DOHH2 (cell line): ENCODE results near the gene CLRN1.

Experiments used
- H3F3A ChIP-seq: fragments of 200-600 bp; sonication (generic), shearing (Covaris generic); 2 replicates; pipeline ENCODE4 v1.6.0; 2016; ENCODE audit warnings: antibody characterized with exemption, mild to moderate bottlenecking; ENCODE audit not compliant: control insufficient read depth, insufficient read depth
- H3K27ac ChIP-seq: fragments of 200-600 bp; sonication (generic); 2 replicates; pipeline ENCODE4 v1.5.1; 2014; ENCODE audit warnings: low read depth, mild to moderate bottlenecking, low read length, moderate library complexity
- H3K27me3 ChIP-seq: fragments of 200-600 bp; sonication (generic); 2 replicates; pipeline ENCODE4 v1.6.1; 2014; ENCODE audit warnings: mild to moderate bottlenecking, low read length, mixed read lengths; ENCODE audit not compliant: control insufficient read depth
- H3K36me3 ChIP-seq: fragments of 200-600 bp; sonication (generic); 2 replicates; pipeline ENCODE4 v1.6.1; 2014; ENCODE audit warnings: mild to moderate bottlenecking, low read length, moderate library complexity, mixed read lengths; ENCODE audit not compliant: control insufficient read depth
- H3K4me1 ChIP-seq: fragments of 200-600 bp; sonication (generic); 2 replicates; pipeline ENCODE4 v1.6.1; 2014; ENCODE audit warnings: mild to moderate bottlenecking, low read length, mixed read lengths; ENCODE audit not compliant: control insufficient read depth
- H3K4me2 ChIP-seq: fragments of 200-600 bp; sonication (generic); 2 replicates; pipeline ENCODE4 v1.6.0; 2014; ENCODE audit warnings: mild to moderate bottlenecking, low read length, moderate library complexity
- H3K4me3 ChIP-seq: fragments of 200-600 bp; sonication (generic); 2 replicates; pipeline ENCODE4 v1.5.1; 2014; ENCODE audit warnings: mild to moderate bottlenecking, low read length, mixed read lengths
- H3K79me2 ChIP-seq: fragments of 200-600 bp; sonication (generic); 2 replicates; pipeline ENCODE4 v1.6.1; 2014; ENCODE audit warnings: mild to moderate bottlenecking, low read length, mixed read lengths; ENCODE audit not compliant: control insufficient read depth
- H3K9me2 ChIP-seq: fragments of 200-600 bp; sonication (generic); replicated peaks from 2 replicates; pipeline ENCODE4 v1.6.1; 2014; ENCODE audit warnings: mild to moderate bottlenecking, low read length, mixed read lengths; ENCODE audit not compliant: control insufficient read depth
- H3K9me3 ChIP-seq: fragments of 200-600 bp; sonication (generic); 2 replicates; pipeline ENCODE4 v1.6.1; 2014; ENCODE audit warnings: antibody characterized with exemption, low read length, mixed read lengths; ENCODE audit not compliant: control insufficient read depth, insufficient read depth
- H4K20me1 ChIP-seq: fragments of 200-600 bp; sonication (generic); 2 replicates; pipeline ENCODE4 v1.6.0; 2014; ENCODE audit warnings: low read depth, mild to moderate bottlenecking, antibody characterized with exemption, low read length, moderate library complexity; ENCODE audit not compliant: control insufficient read depth, insufficient read depth
- EZH2phosphoT487 ChIP-seq: fragments of 200-600 bp; sonication (generic); IDR thresholded peaks from 2 replicates; pipeline ENCODE4 v1.6.1; 2017; ENCODE audit warnings: borderline replicate concordance, mild to moderate bottlenecking, antibody characterized with exemption, low read length, moderate library complexity, mixed read lengths
- TF ChIP-seq, protein P1 (sequence below): fragments of 200-600 bp; sonication (generic); IDR thresholded peaks from one replicate; pipeline ENCODE4 v1.5.1; 2014; ENCODE audit warnings: antibody characterized with exemption, mild to moderate bottlenecking, low read depth, low read length; ENCODE audit not compliant: poor library complexity, severe bottlenecking

CLRN1 gene

DNA sequence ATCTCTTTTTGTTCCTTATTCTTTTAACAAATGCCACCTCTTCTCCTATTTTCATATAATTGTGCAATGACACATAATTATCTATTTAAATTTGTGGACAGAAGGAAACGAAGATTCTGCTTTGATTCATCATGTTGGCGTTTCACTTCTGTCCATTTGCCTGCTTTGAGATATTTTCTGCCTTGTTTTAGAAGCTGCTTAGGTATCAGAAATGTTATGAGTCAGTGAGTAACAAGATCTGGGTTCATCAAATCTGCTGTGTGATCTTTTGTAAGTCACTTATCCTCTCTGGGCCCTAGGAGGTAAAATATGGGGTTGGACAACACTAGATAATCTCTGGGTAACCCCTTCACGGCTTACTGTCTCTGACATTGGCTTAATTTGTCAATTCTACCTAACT is 60.0 kb downstream of the CLRN1 start:
- Histone ChIP-seq H3K9me2 (no peaks in the 10 kb centered on the region), H3K4me2 (no peak overlapping the region), H3K27ac (no peak overlapping the region), H3K4me3 (no peak overlapping the region), H3K4me1 (no peaks in the 10 kb centered on the region), H4K20me1 (no peaks in the 10 kb centered on the region), H3K9me3 (no peaks in the 10 kb centered on the region), H3K79me2 (no peaks in the 10 kb centered on the region), H3F3A (no peaks in the 10 kb centered on the region), H3K27me3 (peaks cover 25% of the 10 kb centered on the region), H3K36me3 (no peaks in the 10 kb centered on the region)
- TF ChIP-seq EZH2phosphoT487, result no peak
- TF ChIP-seq, protein P1, sequence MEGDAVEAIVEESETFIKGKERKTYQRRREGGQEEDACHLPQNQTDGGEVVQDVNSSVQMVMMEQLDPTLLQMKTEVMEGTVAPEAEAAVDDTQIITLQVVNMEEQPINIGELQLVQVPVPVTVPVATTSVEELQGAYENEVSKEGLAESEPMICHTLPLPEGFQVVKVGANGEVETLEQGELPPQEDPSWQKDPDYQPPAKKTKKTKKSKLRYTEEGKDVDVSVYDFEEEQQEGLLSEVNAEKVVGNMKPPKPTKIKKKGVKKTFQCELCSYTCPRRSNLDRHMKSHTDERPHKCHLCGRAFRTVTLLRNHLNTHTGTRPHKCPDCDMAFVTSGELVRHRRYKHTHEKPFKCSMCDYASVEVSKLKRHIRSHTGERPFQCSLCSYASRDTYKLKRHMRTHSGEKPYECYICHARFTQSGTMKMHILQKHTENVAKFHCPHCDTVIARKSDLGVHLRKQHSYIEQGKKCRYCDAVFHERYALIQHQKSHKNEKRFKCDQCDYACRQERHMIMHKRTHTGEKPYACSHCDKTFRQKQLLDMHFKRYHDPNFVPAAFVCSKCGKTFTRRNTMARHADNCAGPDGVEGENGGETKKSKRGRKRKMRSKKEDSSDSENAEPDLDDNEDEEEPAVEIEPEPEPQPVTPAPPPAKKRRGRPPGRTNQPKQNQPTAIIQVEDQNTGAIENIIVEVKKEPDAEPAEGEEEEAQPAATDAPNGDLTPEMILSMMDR, result no peak

- Histone ChIP-seq H3K27me3 (peaks cover 25% of the 10 kb centered on the region), H3K4me2 (no peak overlapping the region)
- TF ChIP-seq, protein P1, result no peak
- TF ChIP-seq EZH2phosphoT487, result no peak
These were observed 60.8 kb downstream of the CLRN1 start for GRCh38 chr3:150911771-150912170.

GRCh38 chr3:150906461-150906860 is 66.1 kb downstream of the CLRN1 start:
- H3F3A ChIP-seq, result no peaks in the 10 kb centered on the region
- no peak overlapping the region for H3K27ac ChIP-seq
- peaks cover 41% of the 10 kb centered on the region for H3K27me3 ChIP-seq
- H3K36me3 ChIP-seq, result no peaks in the 10 kb centered on the region
- H3K4me2 ChIP-seq, result no peak overlapping the region
- H3K9me2 ChIP-seq, result no peaks in the 10 kb centered on the region
- TF ChIP-seq, protein P1, result no peak
- no peak for TF ChIP-seq EZH2phosphoT487
- H3K4me1 ChIP-seq, result no peaks in the 10 kb centered on the region
- H3K4me3 ChIP-seq, result no peak overlapping the region
- H4K20me1 ChIP-seq, result no peaks in the 10 kb centered on the region
- H3K9me3 ChIP-seq, result no peaks in the 10 kb centered on the region
- H3K79me2 ChIP-seq, result no peaks in the 10 kb centered on the region

More at GRCh38 chr3:150911771-150912170, 60.8 kb downstream of the CLRN1 start:
- Histone ChIP-seq H3K4me3 (no peak overlapping the region), H3K9me3 (no peaks in the 10 kb centered on the region), H3K79me2 (no peaks in the 10 kb centered on the region), H3K9me2 (no peaks in the 10 kb centered on the region), H3K36me3 (no peaks in the 10 kb centered on the region), H3K27ac (no peak overlapping the region), H4K20me1 (no peaks in the 10 kb centered on the region), H3F3A (no peaks in the 10 kb centered on the region), H3K4me1 (no peaks in the 10 kb centered on the region)
